ENCODE results near the gene KRT6B.

Gene KRT6B

DNA sequence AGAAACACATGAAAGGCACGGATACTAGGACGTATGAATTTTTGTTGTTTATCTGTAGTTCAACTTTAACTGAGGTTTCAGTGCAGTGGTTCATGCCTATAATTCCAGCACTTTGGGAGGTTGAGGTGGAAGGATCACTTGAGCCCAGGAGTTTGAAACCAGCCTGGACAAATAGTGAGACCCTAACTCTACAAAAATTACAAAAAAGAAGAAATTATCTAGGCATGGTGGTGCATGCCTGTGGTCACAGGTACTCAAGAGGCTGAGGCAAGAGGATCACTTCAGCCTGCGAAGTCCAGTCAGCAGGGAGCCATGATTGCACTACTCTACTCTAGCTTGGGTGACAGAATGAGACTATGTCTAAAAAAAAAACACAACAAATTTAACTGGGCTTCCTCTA, 8.0 kb downstream of the KRT6B start:
- H4K8ac ChIP-seq (ENCODE audit: low read depth, low read length) = no peak overlapping the region
- H3K18ac ChIP-seq (ENCODE audit: low read length) = no peak overlapping the region
- H4K5ac ChIP-seq (ENCODE audit: low read length) = no peak overlapping the region
- H3K4ac ChIP-seq (ENCODE audit: low read depth, low read length) = no peak overlapping the region
- no peak overlapping the region for H2BK5ac ChIP-seq (ENCODE audit: low read length)
- H3K4me2 ChIP-seq (ENCODE audit: low read length) = no peak overlapping the region
- no peaks in the 10 kb centered on the region for H3K79me1 ChIP-seq (ENCODE audit: low read length)
- no peaks in the 10 kb centered on the region for H3K36me3 ChIP-seq (ENCODE audit: control insufficient read depth, insufficient read depth, low read length)
- no peak overlapping the region for H2BK120ac ChIP-seq (ENCODE audit: low read depth, low read length)
- H3K23ac ChIP-seq (ENCODE audit: low read length) = no peak overlapping the region
- H3K9ac ChIP-seq (ENCODE audit: low read length) = no peak overlapping the region
- H3K79me2 ChIP-seq (ENCODE audit: control insufficient read depth, insufficient read depth, low read length) = no peaks in the 10 kb centered on the region
- peaks cover 4% of the 10 kb centered on the region for H3K4me1 ChIP-seq (ENCODE audit: control insufficient read depth, low read depth, low read length)
- H2AK5ac ChIP-seq (ENCODE audit: low read length) = no peak overlapping the region
- no peak overlapping the region for H2BK15ac ChIP-seq (replicated peaks; ENCODE audit: low read depth)
- no peaks in the 10 kb centered on the region for H3K27me3 ChIP-seq (ENCODE audit: insufficient read depth, low read length, poor library complexity)
- WGBS (ENCODE audit: extremely low coverage, insufficient coverage, low lambda C conversion rate) = no CpG with 5 or more reads among the region's 3 CpGs
- no peak overlapping the region for H3K27ac ChIP-seq (ENCODE audit: low read depth, low read length)
- H3K56ac ChIP-seq (ENCODE audit: low read length) = no peak overlapping the region
- DNase-seq = no peak
- H3K4me3 ChIP-seq (ENCODE audit: low read length) = no peak overlapping the region

DNA sequence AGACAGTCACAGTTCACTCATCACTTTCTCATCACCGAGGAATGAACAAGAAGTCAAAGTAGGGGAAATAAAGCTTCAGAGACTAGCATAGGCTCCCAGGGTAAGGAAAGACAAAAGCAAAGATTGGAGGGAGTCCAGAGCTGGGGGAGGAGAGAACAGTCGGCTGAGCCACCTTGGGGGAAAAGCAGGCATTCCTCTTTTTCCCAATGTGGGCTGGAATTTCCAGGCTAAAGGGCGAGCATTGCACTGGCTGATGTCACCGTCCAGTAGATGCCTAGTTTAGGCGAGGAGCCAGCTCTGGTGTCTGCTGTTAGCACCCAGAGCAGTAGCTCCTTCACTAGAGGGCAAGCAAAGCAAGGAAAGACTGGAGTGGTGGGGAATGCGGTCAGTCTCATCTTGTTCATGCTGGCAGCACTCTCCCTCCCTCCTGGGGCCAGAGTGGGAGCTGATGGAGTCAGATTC, 9.3 kb downstream of the KRT6B start:
- no peak overlapping the region for H4K5ac ChIP-seq (ENCODE audit: low read length)
- H2BK15ac ChIP-seq (replicated peaks; ENCODE audit: low read depth) = no peak overlapping the region
- peaks cover 4% of the 10 kb centered on the region for H3K4me1 ChIP-seq (ENCODE audit: control insufficient read depth, low read depth, low read length)
- no peak overlapping the region for H3K9ac ChIP-seq (ENCODE audit: low read length)
- no CpG with 5 or more reads among the region's 6 CpGs for WGBS (ENCODE audit: extremely low coverage, insufficient coverage, low lambda C conversion rate)
- no peak overlapping the region for H3K27ac ChIP-seq (ENCODE audit: low read depth, low read length)
- no peaks in the 10 kb centered on the region for H3K79me2 ChIP-seq (ENCODE audit: control insufficient read depth, insufficient read depth, low read length)
- no peak overlapping the region for H2BK5ac ChIP-seq (ENCODE audit: low read length)
- no peak overlapping the region for H3K18ac ChIP-seq (ENCODE audit: low read length)
- no peaks in the 10 kb centered on the region for H3K36me3 ChIP-seq (ENCODE audit: control insufficient read depth, insufficient read depth, low read length)
- no peaks in the 10 kb centered on the region for H3K79me1 ChIP-seq (ENCODE audit: low read length)
- H3K4me2 ChIP-seq (ENCODE audit: low read length) = no peak overlapping the region
- H2BK120ac ChIP-seq (ENCODE audit: low read depth, low read length) = no peak overlapping the region
- H3K27me3 ChIP-seq (ENCODE audit: insufficient read depth, low read length, poor library complexity) = no peaks in the 10 kb centered on the region
- no peak overlapping the region for H3K23ac ChIP-seq (ENCODE audit: low read length)
- H2AK5ac ChIP-seq (ENCODE audit: low read length) = no peak overlapping the region
- no peak overlapping the region for H3K4ac ChIP-seq (ENCODE audit: low read depth, low read length)
- DNase-seq = peak; percentile 87
- H3K4me3 ChIP-seq (ENCODE audit: low read length) = no peak overlapping the region
- no peak overlapping the region for H4K8ac ChIP-seq (ENCODE audit: low read depth, low read length)
- peak overlapping the region; percentile 49 for H3K56ac ChIP-seq (ENCODE audit: low read length)

DNA sequence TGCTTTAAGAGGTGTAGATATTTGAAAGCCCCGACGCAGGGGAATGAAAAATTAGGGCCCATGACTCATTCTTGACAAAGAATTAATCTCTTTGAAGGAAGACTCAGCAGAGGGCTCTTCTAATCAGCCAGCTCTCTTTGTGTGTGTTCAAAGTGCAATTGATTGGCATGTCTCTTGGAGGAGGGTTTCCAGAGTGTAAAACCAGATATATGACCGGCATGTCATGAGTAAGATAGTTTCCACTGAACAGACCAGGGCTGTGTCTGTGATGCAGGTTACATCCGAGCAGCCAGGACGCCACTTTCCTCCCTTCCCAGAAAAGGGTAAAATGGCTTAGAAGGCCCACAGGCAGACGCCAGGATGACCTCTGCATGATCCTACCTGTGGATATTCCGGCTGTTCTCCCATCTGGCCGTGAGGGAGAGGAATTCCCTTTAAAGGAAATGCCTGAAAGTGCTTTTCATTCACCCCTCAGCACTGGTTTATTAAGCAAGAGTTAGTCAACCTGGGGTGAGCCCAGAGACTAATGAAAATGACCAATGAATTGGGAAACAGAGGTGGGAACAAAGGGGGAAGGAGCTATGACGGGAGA, 10.5 kb downstream of the KRT6B start:
- no peak overlapping the region for H3K27ac ChIP-seq (ENCODE audit: low read depth, low read length)

GRCh38 chr12:52440821-52441319, 11.1 kb downstream of the KRT6B start:
- Histone ChIP-seq H2AK5ac (ENCODE audit: low read length) (no peak overlapping the region), H3K23ac (ENCODE audit: low read length) (no peak overlapping the region), H3K56ac (ENCODE audit: low read length) (no peak overlapping the region), H4K8ac (ENCODE audit: low read depth, low read length) (no peak overlapping the region), H2BK120ac (ENCODE audit: low read depth, low read length) (no peak overlapping the region), H2BK15ac (replicated peaks; ENCODE audit: low read depth) (no peak overlapping the region), H3K4me3 (ENCODE audit: low read length) (no peak overlapping the region), H3K9ac (ENCODE audit: low read length) (no peak overlapping the region), H3K18ac (ENCODE audit: low read length) (no peak overlapping the region), H3K27ac (ENCODE audit: low read depth, low read length) (no peak overlapping the region), H3K79me1 (ENCODE audit: low read length) (no peaks in the 10 kb centered on the region), H2BK5ac (ENCODE audit: low read length) (no peak overlapping the region), H3K36me3 (ENCODE audit: control insufficient read depth, insufficient read depth, low read length) (no peaks in the 10 kb centered on the region), H3K79me2 (ENCODE audit: control insufficient read depth, insufficient read depth, low read length) (no peaks in the 10 kb centered on the region), H4K5ac (ENCODE audit: low read length) (no peak overlapping the region), H3K27me3 (ENCODE audit: insufficient read depth, low read length, poor library complexity) (no peaks in the 10 kb centered on the region), H3K4me2 (ENCODE audit: low read length) (no peak overlapping the region), H3K4ac (ENCODE audit: low read depth, low read length) (no peak overlapping the region), H3K4me1 (ENCODE audit: control insufficient read depth, low read depth, low read length) (peaks cover 4% of the 10 kb centered on the region)
- no peak for DNase-seq
- no CpG with 5 or more reads among the region's 5 CpGs for WGBS (ENCODE audit: extremely low coverage, insufficient coverage, low lambda C conversion rate)

More for the DNA sequence above, 10.5 kb downstream of the KRT6B start:
- Histone ChIP-seq H3K79me2 (ENCODE audit: control insufficient read depth, insufficient read depth, low read length) (no peaks in the 10 kb centered on the region), H3K27me3 (ENCODE audit: insufficient read depth, low read length, poor library complexity) (no peaks in the 10 kb centered on the region), H3K4me2 (ENCODE audit: low read length) (no peak overlapping the region), H3K4me3 (ENCODE audit: low read length) (no peak overlapping the region), H2BK5ac (ENCODE audit: low read length) (no peak overlapping the region), H3K56ac (ENCODE audit: low read length) (no peak overlapping the region), H3K36me3 (ENCODE audit: control insufficient read depth, insufficient read depth, low read length) (no peaks in the 10 kb centered on the region), H4K5ac (ENCODE audit: low read length) (no peak overlapping the region), H3K23ac (ENCODE audit: low read length) (no peak overlapping the region), H2AK5ac (ENCODE audit: low read length) (no peak overlapping the region), H2BK15ac (replicated peaks; ENCODE audit: low read depth) (no peak overlapping the region), H3K4ac (ENCODE audit: low read depth, low read length) (no peak overlapping the region), H3K18ac (ENCODE audit: low read length) (no peak overlapping the region), H4K8ac (ENCODE audit: low read depth, low read length) (no peak overlapping the region), H3K9ac (ENCODE audit: low read length) (no peak overlapping the region), H3K79me1 (ENCODE audit: low read length) (no peaks in the 10 kb centered on the region), H3K4me1 (ENCODE audit: control insufficient read depth, low read depth, low read length) (peaks cover 4% of the 10 kb centered on the region), H2BK120ac (ENCODE audit: low read depth, low read length) (no peak overlapping the region)
- DNase-seq = no peak
- no CpG with 5 or more reads among the region's 9 CpGs for WGBS (ENCODE audit: extremely low coverage, insufficient coverage, low lambda C conversion rate)

DNA sequence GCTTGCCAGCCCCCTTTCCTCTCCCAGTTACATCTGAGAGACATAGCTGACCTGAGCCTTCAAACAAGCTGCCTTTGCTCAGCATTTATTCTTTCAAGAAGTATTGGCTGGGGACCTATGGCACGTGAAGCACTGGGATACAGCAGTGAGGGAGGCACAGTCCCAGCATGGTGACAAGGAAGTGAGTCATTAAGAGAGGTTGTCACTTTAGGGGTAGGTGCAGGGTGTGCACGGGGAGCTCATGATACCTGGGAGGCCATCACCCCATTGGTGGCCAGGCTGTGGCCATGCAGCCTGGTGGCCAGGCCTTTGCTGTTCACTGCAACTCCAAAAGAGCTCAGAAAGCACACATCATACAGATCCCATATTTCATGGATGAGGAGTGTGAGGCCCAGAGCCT, 12.1 kb downstream of the KRT6B start:
- no peaks in the 10 kb centered on the region for H3K36me3 ChIP-seq (ENCODE audit: control insufficient read depth, insufficient read depth, low read length)
- no peak overlapping the region for H2BK15ac ChIP-seq (replicated peaks; ENCODE audit: low read depth)
- H2BK120ac ChIP-seq (ENCODE audit: low read depth, low read length) = no peak overlapping the region
- H3K27ac ChIP-seq (ENCODE audit: low read depth, low read length) = no peak overlapping the region
- H4K5ac ChIP-seq (ENCODE audit: low read length) = no peak overlapping the region
- H3K4ac ChIP-seq (ENCODE audit: low read depth, low read length) = no peak overlapping the region
- H3K4me3 ChIP-seq (ENCODE audit: low read length) = no peak overlapping the region
- no peak overlapping the region for H3K4me2 ChIP-seq (ENCODE audit: low read length)
- H3K4me1 ChIP-seq (ENCODE audit: control insufficient read depth, low read depth, low read length) = peaks cover 4% of the 10 kb centered on the region
- H2AK5ac ChIP-seq (ENCODE audit: low read length) = no peak overlapping the region
- no peak overlapping the region for H4K8ac ChIP-seq (ENCODE audit: low read depth, low read length)
- no peak overlapping the region for H3K18ac ChIP-seq (ENCODE audit: low read length)
- WGBS (ENCODE audit: extremely low coverage, insufficient coverage, low lambda C conversion rate) = no CpG with 5 or more reads among the region's 2 CpGs
- H3K79me1 ChIP-seq (ENCODE audit: low read length) = no peaks in the 10 kb centered on the region
- DNase-seq = no peak
- H3K56ac ChIP-seq (ENCODE audit: low read length) = no peak overlapping the region
- no peaks in the 10 kb centered on the region for H3K79me2 ChIP-seq (ENCODE audit: control insufficient read depth, insufficient read depth, low read length)
- H3K9ac ChIP-seq (ENCODE audit: low read length) = no peak overlapping the region
- H2BK5ac ChIP-seq (ENCODE audit: low read length) = no peak overlapping the region
- H3K27me3 ChIP-seq (ENCODE audit: insufficient read depth, low read length, poor library complexity) = no peaks in the 10 kb centered on the region
- no peak overlapping the region for H3K23ac ChIP-seq (ENCODE audit: low read length)

- no CpG with 5 or more reads among the region's 8 CpGs for WGBS (ENCODE audit: extremely low coverage, insufficient coverage, low lambda C conversion rate)
Observed at GRCh38 chr12:52439420-52439819, 12.5 kb downstream of the KRT6B start.

More at GRCh38 chr12:52439420-52439819, 12.5 kb downstream of the KRT6B start:
- Histone ChIP-seq H4K8ac (ENCODE audit: low read depth, low read length) (no peak overlapping the region), H3K27me3 (ENCODE audit: insufficient read depth, low read length, poor library complexity) (no peaks in the 10 kb centered on the region), H3K18ac (ENCODE audit: low read length) (no peak overlapping the region), H3K4me3 (ENCODE audit: low read length) (no peak overlapping the region), H3K36me3 (ENCODE audit: control insufficient read depth, insufficient read depth, low read length) (no peaks in the 10 kb centered on the region), H2BK120ac (ENCODE audit: low read depth, low read length) (no peak overlapping the region), H3K27ac (ENCODE audit: low read depth, low read length) (no peak overlapping the region), H2BK5ac (ENCODE audit: low read length) (no peak overlapping the region), H2AK5ac (ENCODE audit: low read length) (no peak overlapping the region), H3K4me1 (ENCODE audit: control insufficient read depth, low read depth, low read length) (peaks cover 4% of the 10 kb centered on the region), H3K4me2 (ENCODE audit: low read length) (no peak overlapping the region), H4K5ac (ENCODE audit: low read length) (no peak overlapping the region), H3K4ac (ENCODE audit: low read depth, low read length) (no peak overlapping the region), H3K23ac (ENCODE audit: low read length) (no peak overlapping the region), H2BK15ac (replicated peaks; ENCODE audit: low read depth) (no peak overlapping the region), H3K79me1 (ENCODE audit: low read length) (no peaks in the 10 kb centered on the region), H3K9ac (ENCODE audit: low read length) (no peak overlapping the region), H3K79me2 (ENCODE audit: control insufficient read depth, insufficient read depth, low read length) (no peaks in the 10 kb centered on the region), H3K56ac (ENCODE audit: low read length) (no peak overlapping the region)
- no peak for DNase-seq

All from mesendoderm (in vitro differentiated cells).